ENCODE measurements around the gene BAIAP2L1. TPM values are rescaled to one million over a fixed set of nuclear protein-coding genes. Genes with fewer than 3 reads are reported as not detected.

Gene BAIAP2L1
- total RNA-seq, 1 donor from 2014 or later, result 28.0 TPM

GRCh38 chr7:98378210-98378819 is 22.6 kb downstream of the BAIAP2L1 start:
- H3K27me3 Mint-ChIP-seq, result no peaks in the 10 kb centered on the region
- no peak for DNase-seq (ENCODE audit: extremely low spot score, unreplicated experiment)
- TF ChIP-seq CTCF (conservative IDR thresholded peaks at IDR 0.05), result no peak
- H3K4me1 Mint-ChIP-seq (ENCODE audit: unreplicated experiment), result no peaks in the 10 kb centered on the region
- no peak overlapping the region for H3K4me3 Mint-ChIP-seq
- H3K27ac Mint-ChIP-seq, result no peak overlapping the region
- H3K9me3 Mint-ChIP-seq, result no peaks in the 10 kb centered on the region
- no peaks in the 10 kb centered on the region for H3K36me3 Mint-ChIP-seq

DNA sequence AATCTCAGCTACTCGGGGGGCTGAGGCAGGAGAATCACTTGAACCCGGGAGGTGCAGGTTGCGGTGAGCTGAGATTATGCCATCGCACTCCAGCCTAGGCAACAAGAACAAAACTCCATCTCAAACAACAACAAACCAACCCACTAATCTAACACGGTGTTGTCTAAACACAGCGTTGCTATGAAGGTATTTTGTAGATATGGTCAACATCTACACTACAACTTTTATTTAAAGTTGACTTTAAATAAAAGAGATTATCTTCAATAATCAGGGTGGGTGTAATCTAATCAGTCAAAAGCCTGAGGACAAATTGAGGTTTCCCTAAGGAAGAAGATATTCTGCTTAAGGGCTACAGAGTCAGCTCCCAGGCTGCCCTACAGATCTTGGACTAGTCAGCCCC is 24.2 kb downstream of the BAIAP2L1 start:
- H3K27ac Mint-ChIP-seq, result no peak overlapping the region
- no peaks in the 10 kb centered on the region for H3K4me1 Mint-ChIP-seq (ENCODE audit: unreplicated experiment)
- no peak for TF ChIP-seq CTCF (conservative IDR thresholded peaks at IDR 0.05)
- DNase-seq (ENCODE audit: extremely low spot score, unreplicated experiment), result no peak
- H3K27me3 Mint-ChIP-seq, result no peaks in the 10 kb centered on the region
- no peaks in the 10 kb centered on the region for H3K36me3 Mint-ChIP-seq
- no peak overlapping the region for H3K4me3 Mint-ChIP-seq
- no peaks in the 10 kb centered on the region for H3K9me3 Mint-ChIP-seq

- H3K36me3 Mint-ChIP-seq, result no peaks in the 10 kb centered on the region
- H3K4me1 Mint-ChIP-seq (ENCODE audit: unreplicated experiment), result no peaks in the 10 kb centered on the region
- no peaks in the 10 kb centered on the region for H3K27me3 Mint-ChIP-seq
- DNase-seq (ENCODE audit: extremely low spot score, unreplicated experiment), result no peak
- no peak overlapping the region for H3K4me3 Mint-ChIP-seq
- no peak overlapping the region for H3K27ac Mint-ChIP-seq
- no peak for TF ChIP-seq CTCF (conservative IDR thresholded peaks at IDR 0.05)
- no peaks in the 10 kb centered on the region for H3K9me3 Mint-ChIP-seq
Observed at GRCh38 chr7:98375664-98376063, 25.2 kb downstream of the BAIAP2L1 start.

DNA sequence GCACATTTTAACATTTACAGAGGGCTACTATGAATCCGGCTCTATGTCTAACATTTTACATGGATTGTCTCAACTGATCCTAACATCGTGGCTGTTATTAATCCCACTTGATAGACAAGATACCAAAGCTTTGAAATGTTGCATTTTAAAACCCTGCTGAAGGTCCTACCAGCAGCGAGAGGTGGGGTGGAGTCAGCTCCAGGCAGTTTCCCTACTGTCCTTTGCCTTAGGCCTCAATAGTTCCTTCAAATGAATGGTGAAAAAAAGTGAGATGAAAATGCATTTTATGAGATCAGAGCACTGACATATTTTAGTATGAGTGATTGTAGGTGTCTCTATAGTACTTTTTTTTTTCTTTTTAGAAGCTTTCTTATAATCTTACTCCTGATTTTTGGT is 26.6 kb downstream of the BAIAP2L1 start:
- Mint-ChIP-seq H3K4me1 (ENCODE audit: unreplicated experiment) (no peaks in the 10 kb centered on the region), H3K27ac (no peak overlapping the region), H3K36me3 (no peaks in the 10 kb centered on the region), H3K4me3 (no peak overlapping the region), H3K9me3 (no peaks in the 10 kb centered on the region), H3K27me3 (no peaks in the 10 kb centered on the region)
- TF ChIP-seq CTCF (conservative IDR thresholded peaks at IDR 0.05), result no peak
- DNase-seq (ENCODE audit: extremely low spot score, unreplicated experiment), result no peak

GRCh38 chr7:98372993-98373392 is 27.9 kb downstream of the BAIAP2L1 start:
- Mint-ChIP-seq H3K36me3 (no peaks in the 10 kb centered on the region), H3K9me3 (no peaks in the 10 kb centered on the region), H3K27ac (no peak overlapping the region), H3K4me1 (ENCODE audit: unreplicated experiment) (no peaks in the 10 kb centered on the region), H3K27me3 (no peaks in the 10 kb centered on the region), H3K4me3 (no peak overlapping the region)
- TF ChIP-seq CTCF (conservative IDR thresholded peaks at IDR 0.05), result no peak
- no peak for DNase-seq (ENCODE audit: extremely low spot score, unreplicated experiment)

GRCh38 chr7:98369726-98370125 is 31.2 kb downstream of the BAIAP2L1 start:
- no peaks in the 10 kb centered on the region for H3K4me1 Mint-ChIP-seq (ENCODE audit: unreplicated experiment)
- H3K9me3 Mint-ChIP-seq, result peaks cover 3% of the 10 kb centered on the region
- H3K4me3 Mint-ChIP-seq, result no peak overlapping the region
- no peak overlapping the region for H3K27ac Mint-ChIP-seq
- DNase-seq (ENCODE audit: extremely low spot score, unreplicated experiment), result no peak
- H3K36me3 Mint-ChIP-seq, result peaks cover 3% of the 10 kb centered on the region
- no peak for TF ChIP-seq CTCF (conservative IDR thresholded peaks at IDR 0.05)
- H3K27me3 Mint-ChIP-seq, result no peaks in the 10 kb centered on the region
